HG03565 (cell line): Measurements from ENCODE around the gene MAS1L.
"Not testable (repeated sequence)": the region's sequence is repeated elsewhere in the genome, so short reads cannot be mapped to it uniquely, and the experiment has no call there.

Experiments
- ATAC-seq: cut with Tn5 transposase; IDR thresholded peaks from one replicate; pipeline ENCODE4 v1.9.1; 2021; ENCODE audit warnings: mild to moderate bottlenecking, moderate library complexity; ENCODE audit not compliant: unreplicated experiment

MAS1L gene

DNA sequence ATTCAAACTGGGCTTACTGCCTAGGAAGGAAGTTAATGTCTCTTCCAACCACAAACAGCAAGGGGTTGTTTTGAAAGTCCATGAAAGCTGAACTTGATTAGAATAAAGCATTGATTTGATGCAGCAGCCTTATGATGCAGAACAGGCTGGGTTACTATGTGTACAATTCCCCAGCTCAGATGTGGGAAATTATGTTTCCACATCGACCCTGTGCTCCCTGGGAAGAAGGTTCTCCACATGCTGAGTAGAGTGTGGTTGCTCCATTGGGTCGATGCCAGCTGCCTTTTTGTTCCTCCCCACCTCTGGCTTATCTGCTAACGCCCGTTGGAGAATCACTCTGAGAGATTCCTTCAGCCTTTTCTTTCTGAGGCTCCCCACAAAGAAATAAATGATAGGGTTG lies 1.2 kb downstream of the MAS1L start:
- ATAC-seq = no peak

DNA sequence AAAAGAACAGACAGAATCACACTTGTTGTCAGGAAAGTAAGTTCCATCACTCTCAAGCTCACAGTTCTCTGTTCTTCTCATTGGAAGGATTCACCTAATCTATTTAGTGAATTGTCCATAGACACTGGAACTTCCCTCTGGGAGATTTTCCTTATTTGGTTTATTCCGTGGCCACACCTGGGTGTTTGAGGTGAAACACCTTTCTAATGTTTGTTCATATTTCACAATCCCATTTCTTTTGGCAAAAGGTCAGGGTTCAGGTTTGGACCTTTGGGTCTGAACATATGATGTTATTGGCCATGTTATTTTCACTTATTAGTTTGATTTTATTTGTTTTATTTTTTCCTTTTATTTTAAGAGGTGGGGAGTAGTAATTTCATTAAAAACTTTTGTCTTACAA lies 4.0 kb downstream of the MAS1L start:
- no peak for ATAC-seq

DNA sequence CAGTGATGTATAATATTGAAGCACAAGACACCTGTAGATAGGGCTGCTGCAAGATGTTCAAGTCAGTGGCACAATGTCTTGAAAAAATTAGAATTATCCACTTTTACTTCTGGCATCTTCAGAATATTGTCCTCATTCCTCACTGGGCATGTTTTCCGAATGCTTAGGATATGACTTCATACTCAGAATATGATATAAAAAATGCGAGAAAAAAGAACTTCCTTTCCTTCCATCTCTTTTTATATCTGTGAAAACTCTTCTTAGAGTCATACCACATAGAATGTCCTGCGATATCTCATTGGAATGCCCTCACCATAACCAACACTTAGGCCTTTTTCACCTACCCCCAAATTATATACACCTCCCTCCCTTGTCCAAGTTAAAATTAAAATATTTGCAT lies 4.6 kb downstream of the MAS1L start:
- ATAC-seq = no peak

DNA sequence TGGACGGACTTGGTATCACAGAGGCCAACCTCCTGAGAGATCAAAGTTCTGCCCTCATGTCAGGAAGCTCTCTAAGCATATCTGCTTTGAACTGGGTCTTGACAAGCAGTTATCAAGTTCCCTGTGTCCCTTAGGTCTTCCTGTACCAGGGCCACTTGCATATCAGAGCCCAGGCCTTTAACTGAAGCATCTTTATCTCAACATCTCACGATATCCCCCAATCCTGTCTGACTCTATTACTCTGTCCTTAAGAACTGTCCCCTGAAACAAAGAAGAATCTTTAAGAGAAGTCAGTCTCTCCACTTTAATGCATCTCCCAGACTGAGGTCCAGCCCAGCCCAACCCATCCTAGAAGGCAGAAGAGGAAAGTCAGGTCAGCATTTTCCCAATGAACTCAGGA lies 8.2 kb downstream of the MAS1L start:
- ATAC-seq = no peak

DNA sequence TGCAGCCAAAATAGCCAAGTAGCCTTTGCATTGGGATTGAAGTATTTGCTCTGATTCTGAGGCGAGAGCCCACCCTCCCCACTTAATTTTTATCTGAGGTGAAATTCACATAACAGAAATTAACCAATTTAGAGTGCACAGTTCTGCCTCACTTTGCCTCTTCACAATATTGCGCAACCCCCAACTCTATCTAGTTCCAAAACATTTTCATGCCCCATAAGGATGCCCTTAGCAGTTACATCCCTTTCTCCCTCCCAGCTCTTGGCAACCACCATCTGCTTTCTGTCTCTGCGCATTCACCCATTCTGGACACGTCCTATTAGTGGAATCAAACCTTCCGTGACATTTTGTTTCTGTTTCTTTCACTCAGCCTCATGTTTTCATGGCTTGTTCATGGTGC lies 9.0 kb downstream of the MAS1L start:
- no peak for ATAC-seq

DNA sequence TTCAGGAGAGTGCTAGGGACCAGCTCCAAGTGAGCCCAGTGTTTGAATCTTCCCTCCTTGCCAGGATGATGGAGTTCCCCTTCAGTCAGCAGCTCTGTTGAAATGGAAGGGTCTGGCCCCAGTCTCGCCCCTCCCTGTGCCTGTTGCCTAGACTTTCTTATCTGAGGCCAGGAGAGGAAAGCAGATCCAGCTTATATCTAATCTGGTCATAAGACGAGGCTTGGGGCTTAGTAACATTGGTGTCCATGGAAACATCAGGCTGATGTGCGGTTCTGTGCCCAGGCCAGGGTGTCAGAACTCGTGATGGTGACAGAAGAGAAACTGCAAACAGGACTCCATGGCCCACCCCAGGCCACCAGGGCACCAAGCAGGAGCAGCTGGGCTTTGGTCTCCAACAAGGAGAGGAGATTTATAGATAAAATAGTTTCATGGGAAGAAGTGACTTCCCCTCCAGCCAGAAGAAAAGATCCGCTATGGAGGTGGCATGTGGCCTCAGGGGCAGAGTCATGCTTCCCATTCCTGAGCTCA lies 9.8 kb downstream of the MAS1L start:
- no peak for ATAC-seq

DNA sequence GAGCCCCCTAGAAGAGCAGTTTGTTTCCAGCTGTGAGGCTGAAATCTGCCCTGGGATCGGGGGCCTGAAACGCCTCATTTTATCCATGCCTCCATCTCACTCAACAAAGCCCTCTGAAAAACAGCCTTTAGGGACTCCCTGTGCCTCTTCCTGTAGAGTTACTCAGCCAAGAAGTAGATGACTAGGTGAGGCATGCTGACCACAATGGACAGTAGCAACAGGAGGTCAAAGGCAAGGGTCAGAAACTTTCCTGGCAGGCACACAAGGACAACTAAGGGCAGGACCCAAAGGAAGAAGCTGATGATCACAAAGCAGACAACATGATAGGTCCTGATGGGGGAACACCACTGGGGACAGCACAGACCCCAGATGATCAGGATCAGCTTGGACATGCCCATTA lies 12.8 kb downstream of the MAS1L start:
- no peak for ATAC-seq

DNA sequence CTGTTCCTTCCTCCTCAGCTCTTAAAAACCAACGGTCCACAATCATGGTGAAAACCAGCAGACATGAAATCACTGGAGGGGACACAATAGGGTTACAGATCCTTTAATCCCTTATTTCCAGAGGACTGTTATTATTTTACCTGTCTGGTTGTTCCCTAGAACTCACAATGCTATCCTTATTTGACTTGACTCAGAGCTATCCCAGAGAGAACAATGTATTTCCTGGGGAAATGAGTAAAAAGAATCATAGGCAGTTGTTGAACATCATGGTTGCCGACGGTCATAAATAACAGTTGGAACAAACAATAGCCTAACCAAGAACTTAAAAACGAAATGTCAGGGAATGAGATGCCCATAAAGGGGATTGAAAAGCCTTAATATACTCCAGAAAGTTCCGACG lies 21.5 kb downstream of the MAS1L start:
- no peak for ATAC-seq

DNA sequence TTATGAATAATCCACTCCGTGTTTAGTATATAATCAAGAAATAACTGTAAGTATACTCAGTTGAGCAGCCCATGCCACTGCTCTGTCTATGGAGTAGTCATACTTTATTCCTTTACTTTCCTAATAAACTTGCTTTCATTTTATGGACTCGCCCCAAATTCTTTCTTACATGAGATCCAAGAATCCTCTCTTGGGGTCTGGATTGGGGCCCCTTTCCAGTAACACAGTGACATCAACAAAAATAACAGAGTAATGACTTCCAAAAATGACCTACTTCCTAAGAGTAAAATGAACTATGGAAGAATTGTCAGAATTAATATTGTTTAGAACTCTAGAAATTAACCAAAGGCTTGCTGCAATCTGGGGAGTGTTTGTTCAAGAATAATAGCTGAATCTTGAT lies 22.0 kb downstream of the MAS1L start:
- ATAC-seq = no peak

DNA sequence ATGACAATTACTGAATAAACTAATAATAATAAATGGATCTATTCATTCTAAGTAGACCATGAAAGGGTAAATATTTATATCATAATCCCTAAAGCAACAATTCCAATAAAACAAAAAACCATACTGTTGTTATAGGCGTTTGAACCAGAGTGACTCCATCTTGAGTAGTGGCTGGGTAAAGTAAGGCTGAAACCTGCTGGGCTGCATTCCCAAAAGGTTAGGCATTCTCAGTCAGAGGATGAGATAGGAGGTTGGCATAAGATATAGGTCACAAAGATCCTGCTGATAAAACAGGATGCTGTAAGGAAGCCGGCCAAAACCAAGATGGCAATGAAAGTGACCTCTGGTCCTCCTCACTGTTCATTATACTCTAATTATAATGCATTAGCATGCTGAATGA lies 22.5 kb downstream of the MAS1L start:
- no peak for ATAC-seq

DNA sequence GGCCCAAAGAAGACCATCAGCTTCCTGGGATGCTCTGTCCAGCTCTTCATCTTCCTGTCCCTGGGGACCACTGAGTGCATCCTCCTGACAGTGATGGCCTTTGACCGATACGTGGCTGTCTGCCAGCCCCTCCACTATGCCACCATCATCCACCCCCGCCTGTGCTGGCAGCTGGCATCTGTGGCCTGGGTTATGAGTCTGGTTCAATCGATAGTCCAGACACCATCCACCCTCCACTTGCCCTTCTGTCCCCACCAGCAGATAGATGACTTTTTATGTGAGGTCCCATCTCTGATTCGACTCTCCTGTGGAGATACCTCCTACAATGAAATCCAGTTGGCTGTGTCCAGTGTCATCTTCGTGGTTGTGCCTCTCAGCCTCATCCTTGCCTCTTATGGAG lies 25.7 kb downstream of the MAS1L start:
- no peak for ATAC-seq

DNA sequence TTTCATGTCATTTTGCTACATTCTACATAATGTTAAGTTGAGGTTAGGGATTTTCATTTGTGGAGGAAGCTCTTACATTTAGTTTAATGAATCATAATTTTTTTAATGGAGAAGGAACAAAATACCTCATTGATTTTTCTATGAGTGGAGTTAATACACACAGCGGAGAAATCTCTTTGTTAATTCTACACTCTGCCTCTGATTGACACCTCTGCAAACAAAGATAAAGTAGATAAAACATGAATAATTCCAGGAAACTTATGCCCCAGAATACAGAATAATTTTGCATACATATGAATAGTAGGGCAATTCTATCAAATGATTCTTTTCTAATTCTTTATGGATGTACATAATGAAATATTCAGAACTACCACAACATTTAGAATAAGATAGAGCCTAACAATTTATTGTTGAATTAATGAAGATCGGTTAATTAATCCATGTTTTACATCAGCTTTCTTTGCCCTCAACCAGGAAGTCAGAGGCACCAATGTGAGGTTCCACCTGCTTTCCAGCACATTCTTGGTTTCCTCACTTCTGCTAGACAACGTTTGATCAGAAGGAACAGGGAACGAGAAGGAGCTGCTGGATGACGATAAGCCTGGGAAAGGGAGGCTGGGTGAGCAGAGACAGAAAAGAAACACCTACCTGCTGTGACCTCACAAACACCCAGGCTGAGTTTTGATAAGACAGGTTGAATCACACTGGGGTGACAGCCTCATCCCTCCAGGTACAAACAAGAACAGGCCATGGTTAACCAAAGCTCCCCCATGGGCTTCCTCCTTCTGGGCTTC lies 26.5 kb downstream of the MAS1L start:
- no peak for ATAC-seq

DNA sequence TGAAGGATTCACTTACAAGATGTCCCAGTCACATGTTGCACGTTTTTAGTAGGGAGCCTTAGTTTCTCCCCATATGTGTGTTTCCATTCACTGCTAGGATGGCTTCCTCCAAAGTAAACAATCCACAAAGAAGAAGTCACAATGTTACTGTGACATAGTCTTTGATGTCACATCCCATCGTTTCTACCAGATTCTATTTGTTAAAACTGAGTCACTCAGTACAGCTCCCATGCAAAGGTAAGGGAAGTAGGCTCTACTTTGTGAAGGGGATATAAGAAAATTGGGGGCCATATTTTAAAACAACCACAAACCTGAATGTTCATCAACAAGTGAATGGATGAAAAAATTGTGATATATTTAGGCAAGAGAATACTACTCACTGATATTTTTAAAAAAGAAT lies 30.8 kb downstream of the MAS1L start, which contains the start of the genes OR11A1 and OR2H1:
TSS of gene OR11A1 (minus strand) at position 101 of the 400 bp plus-strand sequence. CDS start 29,430 bp downstream, outside the sequence.
TSS of gene OR2H1 (plus strand) at position 185 of the 400 bp plus-strand sequence. CDS start 4,615 bp downstream, outside the sequence.
- no peak for ATAC-seq

DNA sequence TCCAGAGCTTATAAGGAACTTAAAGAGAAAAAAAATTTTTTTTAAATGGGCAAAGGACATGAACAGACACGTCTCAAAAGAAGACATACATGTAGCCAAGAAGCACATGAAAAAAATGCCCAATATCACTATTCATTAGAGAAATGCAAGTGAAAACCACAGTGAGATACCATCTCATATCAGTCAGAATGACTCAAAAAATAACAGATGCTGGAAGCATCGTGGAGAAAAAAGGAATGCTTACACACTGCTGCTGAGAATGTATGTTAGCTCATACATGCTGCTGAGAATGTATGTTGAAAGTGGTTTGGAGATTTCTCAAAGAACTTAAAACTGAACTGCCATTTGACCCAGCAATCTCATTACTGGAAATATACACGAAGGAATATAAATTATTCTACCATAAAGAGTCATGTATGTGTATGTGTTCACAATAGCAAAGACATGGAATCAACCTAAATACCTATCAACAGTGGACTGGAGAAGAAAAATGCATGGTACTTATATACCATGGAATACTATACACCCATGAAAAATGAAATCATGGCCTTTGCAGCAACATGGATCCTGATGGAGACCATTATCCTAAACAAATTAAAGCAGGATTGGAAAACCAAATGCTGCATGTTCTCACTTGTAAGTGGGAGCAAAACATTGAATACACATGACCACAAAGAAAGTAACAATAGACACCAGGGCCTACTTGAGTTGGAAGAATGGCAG lies 36.1 kb downstream of the MAS1L start:
- ATAC-seq = no peak

DNA sequence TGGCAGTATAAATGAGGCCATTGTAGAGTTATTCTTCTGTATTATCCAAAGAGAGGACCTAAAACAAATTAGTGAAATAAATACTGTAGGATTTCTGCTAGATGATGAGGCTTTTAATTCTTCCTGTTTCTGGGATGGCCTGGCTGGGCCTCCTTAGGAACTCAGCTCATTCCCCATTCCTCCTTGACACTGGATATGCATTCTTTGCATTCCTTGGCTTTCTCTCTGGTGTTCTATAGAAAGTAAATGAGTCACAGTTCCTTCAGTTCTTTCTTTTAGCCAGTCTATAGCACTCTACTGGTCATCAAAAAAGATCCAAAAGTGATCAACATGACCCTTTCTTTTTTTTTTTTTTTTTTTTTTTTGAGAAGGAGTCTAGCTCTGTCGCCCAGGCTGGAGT lies 40.1 kb downstream of the MAS1L start:
- ATAC-seq = no peak

DNA sequence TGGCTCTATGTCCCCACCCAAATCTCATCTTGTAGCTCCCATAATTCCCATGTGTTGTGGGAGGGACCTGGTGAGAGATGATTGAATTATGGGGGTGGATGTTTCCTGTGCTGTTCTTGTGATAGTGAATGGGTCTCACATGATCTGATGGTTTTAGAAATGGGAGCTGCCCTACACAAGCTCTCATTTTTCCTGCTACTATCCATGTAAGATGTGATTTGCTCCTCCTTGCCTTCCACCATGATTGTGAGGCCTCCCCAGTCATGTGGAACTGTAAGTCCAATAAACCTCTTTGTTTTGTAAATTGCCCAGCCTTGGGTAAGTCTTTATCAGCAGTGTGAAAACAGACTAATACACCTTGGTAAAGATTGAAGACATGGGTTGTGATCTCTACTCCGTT lies 43.7 kb downstream of the MAS1L start:
- not testable (repeated sequence) for ATAC-seq

DNA sequence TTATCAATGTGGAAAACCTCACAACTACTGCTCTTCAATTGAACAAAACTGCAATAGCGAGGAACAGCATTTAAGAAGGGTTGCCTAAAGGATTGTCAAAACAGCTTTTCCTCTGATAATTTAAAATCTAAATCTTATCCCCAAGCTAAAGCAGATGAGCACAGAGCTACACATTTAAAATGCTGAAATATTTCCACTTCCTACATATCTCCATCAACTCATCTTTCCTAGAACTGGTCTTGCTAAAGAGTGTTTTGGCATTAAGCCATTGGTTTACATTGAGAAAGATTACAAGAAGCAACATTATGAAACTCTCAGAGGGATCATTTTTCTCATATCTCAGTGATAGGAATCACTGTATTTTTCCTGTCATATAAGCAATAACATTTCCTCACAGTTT lies 45.0 kb downstream of the MAS1L start:
- no peak for ATAC-seq

DNA sequence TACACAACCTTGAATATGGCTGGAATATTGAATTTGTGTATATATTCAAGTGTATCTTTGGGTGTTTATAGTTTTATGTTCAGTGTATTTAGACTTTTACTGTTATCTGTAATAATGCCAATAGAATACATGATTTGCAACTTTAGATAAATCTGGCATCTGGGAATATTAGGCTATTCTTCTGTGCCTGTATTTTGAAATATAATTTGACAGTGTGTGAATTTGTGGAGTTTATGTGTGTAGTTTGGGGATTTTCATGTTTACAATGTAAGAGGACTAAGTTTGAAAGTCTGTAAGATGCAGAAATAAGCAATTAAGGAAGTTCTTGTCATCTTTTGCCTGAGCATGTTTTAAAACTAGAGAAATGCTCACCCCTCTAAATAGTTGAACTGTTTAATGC lies 48.8 kb downstream of the MAS1L start, which contains the start of gene OR10C1:
TSS of gene OR10C1 (plus strand) at position 301 of the 400 bp plus-strand sequence. CDS start 710 bp downstream, outside the sequence.
- no peak for ATAC-seq

DNA sequence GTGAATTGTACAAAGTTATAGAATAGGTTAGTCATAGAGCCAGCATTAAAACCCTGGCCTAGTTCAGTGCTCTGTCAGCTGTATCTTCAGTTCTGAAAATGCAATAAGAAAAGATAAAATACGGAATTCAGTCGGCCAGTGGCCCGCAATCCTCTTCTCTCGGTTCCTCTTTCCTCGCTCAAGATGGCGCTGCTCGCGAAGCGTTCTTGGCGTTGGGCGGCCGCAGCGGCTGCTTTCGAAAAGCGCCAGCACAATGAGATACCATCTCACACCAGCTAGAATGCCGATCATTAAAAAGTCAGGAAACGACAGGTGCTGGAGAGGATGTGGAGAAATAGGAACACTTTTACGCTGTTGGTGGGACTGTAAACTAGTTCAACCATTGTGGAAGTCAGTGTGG lies 51.0 kb downstream of the MAS1L start:
- not testable (repeated sequence) for ATAC-seq
